Measurements from ENCODE around the gene PABPN1L. TPM values are rescaled to one million over a fixed set of nuclear protein-coding genes. Genes with fewer than 3 reads are reported as not detected.

Gene PABPN1L
- polyA plus RNA-seq, 2 of the 4 experiments (the other 2 are of a cell fraction) = not detected

DNA sequence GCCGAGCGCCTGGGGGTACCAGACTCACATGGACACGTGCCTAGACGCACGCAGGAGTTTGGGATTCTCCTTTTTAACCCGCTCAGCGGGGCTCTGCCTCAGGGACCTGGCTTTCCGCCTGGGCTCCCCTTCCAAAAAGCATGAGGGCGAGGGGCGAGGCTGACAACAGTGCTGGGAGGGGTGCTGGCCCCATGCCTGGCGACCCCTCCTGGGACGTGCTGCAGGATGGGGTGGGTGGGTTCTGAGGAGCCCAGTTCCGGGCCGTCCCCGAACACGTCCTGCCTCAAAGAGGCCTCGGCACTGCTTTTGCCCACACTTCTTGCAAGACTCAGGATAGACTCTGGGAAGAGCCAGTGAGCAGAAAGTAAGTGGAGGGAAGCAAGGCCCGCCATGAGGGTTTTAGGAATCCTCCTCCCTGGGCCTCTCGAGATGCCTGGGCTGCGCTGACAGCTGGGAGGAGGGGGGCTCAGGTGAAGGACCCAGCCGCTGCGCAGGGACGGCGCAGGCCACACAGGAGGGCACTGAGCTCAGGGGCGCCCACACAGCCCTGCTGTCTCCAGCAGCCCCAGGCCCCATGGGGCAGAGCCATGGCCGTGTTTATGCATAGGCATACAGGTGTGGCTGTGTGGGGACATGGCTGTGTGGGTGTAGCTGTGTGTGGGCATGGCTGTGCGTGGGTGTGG, 15.4 kb upstream of the PABPN1L start:
- H3K4me3 ChIP-seq = no peak overlapping the region; the same call in 2 of the 3 replicates
- TF ChIP-seq TP53 (CRISPR knock-in tag; IDR thresholded peaks at IDR 0.05) = no peak
- TF ChIP-seq RCOR1 (IDR thresholded peaks at IDR 0.05; ENCODE audit: low read depth, low read length) = no peak
- TF ChIP-seq RARB (CRISPR knock-in tag; IDR thresholded peaks at IDR 0.05) = no peak
- no peak for TF ChIP-seq CBX2 (IDR thresholded peaks at IDR 0.05; ENCODE audit: borderline replicate concordance, low read depth)
- no peak for TF ChIP-seq HOXB13 (CRISPR knock-in tag; IDR thresholded peaks at IDR 0.05; ENCODE audit: low read depth)
- peaks cover 7% of the 10 kb centered on the region; the same call in 2 of the 3 replicates for H3K4me1 ChIP-seq
- ChIA-PET CTCF (no interaction called here), POLR2A (no interaction called here)
- H3K4me2 ChIP-seq = peak overlapping the region; percentile 58
- DNase-seq (ENCODE audit: low read depth in 1 of 2, low spot score in 1 of 2) = no peak
- no peak for FAIRE-seq
- H3K9me3 ChIP-seq = no peaks in the 10 kb centered on the region
- WGBS (ENCODE audit: missing lambda C conversion rate) = 76% methylated on average over 25 of the region's 27 CpGs
- peak in 1 of 2 experiments; percentile 31; a peak in 4 of 6 replicates for ATAC-seq
- H3K27ac ChIP-seq = no peak overlapping the region

DNA sequence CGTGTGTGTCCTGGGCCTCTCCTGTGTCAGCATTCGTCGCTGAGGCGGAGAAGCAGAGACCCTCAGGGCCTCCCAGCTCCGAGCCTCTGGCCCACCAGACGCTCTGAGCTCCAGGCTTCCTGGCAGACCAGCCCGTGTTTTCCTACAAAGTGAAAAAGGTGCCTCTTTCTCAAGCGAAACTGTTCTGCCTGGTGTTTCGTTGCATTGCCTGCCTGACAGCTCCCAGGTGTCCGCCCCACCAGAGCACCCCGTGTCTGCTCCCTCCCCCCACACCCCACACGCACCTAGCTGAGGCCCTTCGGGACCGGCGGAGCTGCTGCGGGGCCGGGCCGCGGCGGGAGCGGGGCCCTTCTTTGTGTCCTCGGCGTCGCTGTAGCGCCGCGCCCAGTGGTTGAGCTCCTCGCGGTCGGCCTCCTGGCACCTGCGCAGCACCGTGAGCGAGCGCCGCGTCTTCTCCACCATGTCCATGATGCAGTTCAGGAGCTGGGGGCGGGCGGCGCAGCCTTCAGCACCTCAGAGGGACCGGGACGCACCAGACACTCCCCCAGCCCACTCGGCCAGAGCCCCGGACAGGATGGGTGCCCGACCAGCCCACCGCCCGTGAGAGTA, 14.7 kb upstream of the PABPN1L start:
- Histone ChIP-seq H3K4me1 (peaks cover 7% of the 10 kb centered on the region; the same call in 2 of the 3 replicates), H3K4me3 (no peak overlapping the region), H3K27ac (no peak overlapping the region), H3K9me3 (no peaks in the 10 kb centered on the region), H3K4me2 (peak overlapping the region; percentile 24; the same call in 2 of the 3 replicates)
- ChIA-PET POLR2A (interaction anchor here (0.8 kb wide), 1 partner anchor 12 kb away, joined by 3 read pairs; no protein-coding TSS in a partner anchor), CTCF (interaction anchor here (1.4 kb wide), 1 partner anchor 10 kb away, joined by 3 read pairs; no protein-coding TSS in a partner anchor)
- ATAC-seq (peak in 1 of 2 experiments; percentile 12; a peak in 2 of 6 replicates), FAIRE-seq (no peak), DNase-seq (ENCODE audit: low read depth in 1 of 2, low spot score in 1 of 2) (no peak)
- TF ChIP-seq MAZ (IDR thresholded peaks at IDR 0.05; ENCODE audit: borderline replicate concordance, low read depth, low read length) = no peak
- 46% methylated on average over 15 of the region's 46 CpGs for WGBS (ENCODE audit: missing lambda C conversion rate)

DNA sequence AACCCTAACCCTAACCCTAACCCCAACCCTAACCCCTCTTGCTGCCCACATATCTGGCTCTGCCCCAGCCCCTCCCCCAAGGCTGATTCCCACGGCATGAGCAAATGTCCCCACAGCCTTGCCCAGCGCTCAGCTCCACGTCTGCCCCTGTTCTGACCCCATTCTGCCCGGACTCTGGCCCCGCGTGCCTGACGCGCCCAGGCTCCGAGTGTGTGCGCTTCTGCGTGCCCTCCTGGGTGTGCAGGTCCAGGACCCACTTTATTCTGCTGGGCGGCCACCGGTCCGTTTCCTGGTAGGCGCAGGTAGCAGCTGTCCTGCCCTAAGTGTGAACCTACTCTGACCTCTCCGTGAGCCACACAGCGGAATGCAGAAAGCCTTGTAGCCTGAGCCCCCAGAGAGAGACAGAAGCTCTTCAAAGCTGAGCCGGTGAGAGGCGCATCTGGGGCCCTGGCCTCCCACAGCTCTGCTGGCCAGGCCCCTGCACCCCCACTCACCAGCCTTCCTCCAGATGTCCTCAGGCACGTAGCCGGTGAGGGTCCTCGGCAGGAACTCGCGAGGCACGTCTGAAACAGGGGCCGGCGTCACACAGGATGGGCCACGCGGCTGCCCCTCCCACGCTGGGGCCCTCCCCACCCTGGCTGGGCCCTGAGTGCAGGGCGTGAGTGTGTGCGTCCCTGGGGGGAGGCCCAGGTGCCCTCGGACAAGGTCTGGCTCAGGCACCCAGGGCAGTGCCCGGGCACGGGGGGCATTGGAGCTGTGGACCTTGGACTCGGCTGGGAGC, 14.0 kb upstream of the PABPN1L start:
- Histone ChIP-seq H3K4me3 (no peak overlapping the region), H3K9me3 (no peaks in the 10 kb centered on the region), H3K27ac (no peak overlapping the region), H3K4me2 (no peak overlapping the region), H3K4me1 (peaks cover 7% of the 10 kb centered on the region; the same call in 2 of the 3 replicates)
- ATAC-seq = no peak
- POLR2A ChIA-PET = interaction anchor here (0.8 kb wide), 1 partner anchor 11 kb away, joined by 3 read pairs; no protein-coding TSS in a partner anchor
- DNase-seq (ENCODE audit: low read depth in 1 of 2, low spot score in 1 of 2) = no peak
- TF ChIP-seq, protein P1, sequence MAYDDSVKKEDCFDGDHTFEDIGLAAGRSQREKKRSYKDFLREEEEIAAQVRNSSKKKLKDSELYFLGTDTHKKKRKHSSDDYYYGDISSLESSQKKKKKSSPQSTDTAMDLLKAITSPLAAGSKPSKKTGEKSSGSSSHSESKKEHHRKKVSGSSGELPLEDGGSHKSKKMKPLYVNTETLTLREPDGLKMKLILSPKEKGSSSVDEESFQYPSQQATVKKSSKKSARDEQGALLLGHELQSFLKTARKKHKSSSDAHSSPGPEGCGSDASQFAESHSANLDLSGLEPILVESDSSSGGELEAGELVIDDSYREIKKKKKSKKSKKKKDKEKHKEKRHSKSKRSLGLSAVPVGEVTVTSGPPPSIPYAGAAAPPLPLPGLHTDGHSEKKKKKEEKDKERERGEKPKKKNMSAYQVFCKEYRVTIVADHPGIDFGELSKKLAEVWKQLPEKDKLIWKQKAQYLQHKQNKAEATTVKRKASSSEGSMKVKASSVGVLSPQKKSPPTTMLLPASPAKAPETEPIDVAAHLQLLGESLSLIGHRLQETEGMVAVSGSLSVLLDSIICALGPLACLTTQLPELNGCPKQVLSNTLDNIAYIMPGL (CRISPR knock-in tag; IDR thresholded peaks at IDR 0.05; ENCODE audit: borderline replicate concordance) = no peak
- TF ChIP-seq, protein P2, sequence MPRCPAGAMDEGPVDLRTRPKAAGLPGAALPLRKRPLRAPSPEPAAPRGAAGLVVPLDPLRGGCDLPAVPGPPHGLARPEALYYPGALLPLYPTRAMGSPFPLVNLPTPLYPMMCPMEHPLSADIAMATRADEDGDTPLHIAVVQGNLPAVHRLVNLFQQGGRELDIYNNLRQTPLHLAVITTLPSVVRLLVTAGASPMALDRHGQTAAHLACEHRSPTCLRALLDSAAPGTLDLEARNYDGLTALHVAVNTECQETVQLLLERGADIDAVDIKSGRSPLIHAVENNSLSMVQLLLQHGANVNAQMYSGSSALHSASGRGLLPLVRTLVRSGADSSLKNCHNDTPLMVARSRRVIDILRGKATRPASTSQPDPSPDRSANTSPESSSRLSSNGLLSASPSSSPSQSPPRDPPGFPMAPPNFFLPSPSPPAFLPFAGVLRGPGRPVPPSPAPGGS (IDR thresholded peaks at IDR 0.05) = no peak
- TF ChIP-seq KDM5A (IDR thresholded peaks at IDR 0.05) = no peak
- TF ChIP-seq ZSCAN20 (CRISPR knock-in tag; IDR thresholded peaks at IDR 0.05) = no peak
- no peak for TF ChIP-seq CHD4 (IDR thresholded peaks at IDR 0.05; ENCODE audit: borderline replicate concordance)
- no peak for TF ChIP-seq POLR2A (IDR thresholded peaks at IDR 0.05; ENCODE audit: low read length)
- TF ChIP-seq GATA3 (IDR thresholded peaks at IDR 0.05; ENCODE audit: borderline replicate concordance) = no peak
- TF ChIP-seq, protein P3, sequence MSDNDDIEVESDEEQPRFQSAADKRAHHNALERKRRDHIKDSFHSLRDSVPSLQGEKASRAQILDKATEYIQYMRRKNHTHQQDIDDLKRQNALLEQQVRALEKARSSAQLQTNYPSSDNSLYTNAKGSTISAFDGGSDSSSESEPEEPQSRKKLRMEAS (IDR thresholded peaks at IDR 0.05) = no peak
- TF ChIP-seq, protein P4, sequence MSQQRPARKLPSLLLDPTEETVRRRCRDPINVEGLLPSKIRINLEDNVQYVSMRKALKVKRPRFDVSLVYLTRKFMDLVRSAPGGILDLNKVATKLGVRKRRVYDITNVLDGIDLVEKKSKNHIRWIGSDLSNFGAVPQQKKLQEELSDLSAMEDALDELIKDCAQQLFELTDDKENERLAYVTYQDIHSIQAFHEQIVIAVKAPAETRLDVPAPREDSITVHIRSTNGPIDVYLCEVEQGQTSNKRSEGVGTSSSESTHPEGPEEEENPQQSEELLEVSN (IDR thresholded peaks at IDR 0.05; ENCODE audit: borderline replicate concordance, low read depth) = no peak
- TF ChIP-seq MAFK (IDR thresholded peaks at IDR 0.05; ENCODE audit: partially characterized antibody) = no peak
- TF ChIP-seq, protein P5, sequence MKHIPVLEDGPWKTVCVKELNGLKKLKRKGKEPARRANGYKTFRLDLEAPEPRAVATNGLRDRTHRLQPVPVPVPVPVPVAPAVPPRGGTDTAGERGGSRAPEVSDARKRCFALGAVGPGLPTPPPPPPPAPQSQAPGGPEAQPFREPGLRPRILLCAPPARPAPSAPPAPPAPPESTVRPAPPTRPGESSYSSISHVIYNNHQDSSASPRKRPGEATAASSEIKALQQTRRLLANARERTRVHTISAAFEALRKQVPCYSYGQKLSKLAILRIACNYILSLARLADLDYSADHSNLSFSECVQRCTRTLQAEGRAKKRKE (CRISPR knock-in tag; IDR thresholded peaks at IDR 0.05; ENCODE audit: low read depth) = no peak
- CTCF ChIA-PET = interaction anchor here (0.6 to 2.1 kb wide), 4 partner anchors 9 to 65 kb away, joined by 3 to 4 read pairs (median 4); no protein-coding TSS in a partner anchor
- FAIRE-seq = no peak
- 71% methylated on average over 21 of the region's 36 CpGs for WGBS (ENCODE audit: missing lambda C conversion rate)
